ENCODE data around the gene STAU1.

DNA sequence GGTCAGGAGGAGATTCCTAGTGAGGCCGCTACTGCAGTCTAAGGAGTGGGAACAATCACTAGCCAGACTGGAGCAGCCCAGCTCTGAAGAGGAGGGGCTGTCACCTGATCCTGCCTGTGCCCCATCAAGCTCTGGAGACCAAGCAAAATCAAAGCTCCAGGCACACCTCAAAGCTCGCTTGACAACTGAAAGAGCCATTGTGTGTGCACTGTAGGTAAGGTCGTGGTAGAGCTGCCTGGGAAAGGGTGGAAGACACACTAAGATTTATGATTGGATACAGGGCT is 83.8 kb downstream of the STAU1 start:
- TF ChIP-seq GATA3 (IDR thresholded peaks at IDR 0.05; ENCODE audit: low read depth, low read length): no peak
- no peak for TF ChIP-seq GATA2 (IDR thresholded peaks at IDR 0.05; ENCODE audit: low read depth, low read length)

All from SH-SY5Y (cell line).